BLaER1 treated with 17β-estradiol and CSF1 and Interleukin-3, amounts not matched to agents 10 nM and 100 nM (cell line): ENCODE measurements around the gene EMP2.
A peak's percentile ranks its signal among the peaks of the same experiment; 100 is the strongest.
"Not testable (repeated sequence)": the region's sequence is repeated elsewhere in the genome, so short reads cannot be mapped to it uniquely, and the experiment has no call there.

ENCODE experiments used
- H3K27ac ChIP-seq, 11 experiments: shearing (Covaris generic); formaldehyde crosslinking; 2 replicates each; pipeline ENCODE4 v1.8.1; 2022
- H3K27me3 ChIP-seq, 11 experiments: shearing (Covaris generic); formaldehyde crosslinking; 2 replicates each; pipeline ENCODE4 v1.8.1; 2022
- H3K36me3 ChIP-seq, 11 experiments: shearing (Covaris generic); formaldehyde crosslinking; 2 replicates each; pipeline ENCODE4 v1.8.1; 2022
- H3K4me1 ChIP-seq, 10 experiments: shearing (Covaris generic); formaldehyde crosslinking; 2 replicates each; pipeline ENCODE4 v1.8.1; 2022
- H3K4me2 ChIP-seq, 11 experiments: shearing (Covaris generic); formaldehyde crosslinking; 2 replicates each; pipeline ENCODE4 v1.8.1; 2022
- H3K4me3 ChIP-seq, 10 experiments: shearing (Covaris generic); formaldehyde crosslinking; 2 replicates each; pipeline ENCODE4 v1.8.1; 2022
- H3K9ac ChIP-seq, 11 experiments: shearing (Covaris generic); formaldehyde crosslinking; 2 replicates each; pipeline ENCODE4 v1.8.1; 2022
- H3K9me3 ChIP-seq, 11 experiments: shearing (Covaris generic); formaldehyde crosslinking; replicated peaks in 1 of 11; 2 replicates each; pipeline ENCODE4 v1.8.1; 2022
- H4K20me1 ChIP-seq, 11 experiments: shearing (Covaris generic); formaldehyde crosslinking; 2 replicates each; pipeline ENCODE4 v1.8.1; 2022
- Cebpa-rat ChIP-seq, 11 experiments: shearing (Covaris generic); IDR thresholded peaks; 2 replicates each; pipeline ENCODE4 v1.8.1; 2022

The EMP2 gene

DNA sequence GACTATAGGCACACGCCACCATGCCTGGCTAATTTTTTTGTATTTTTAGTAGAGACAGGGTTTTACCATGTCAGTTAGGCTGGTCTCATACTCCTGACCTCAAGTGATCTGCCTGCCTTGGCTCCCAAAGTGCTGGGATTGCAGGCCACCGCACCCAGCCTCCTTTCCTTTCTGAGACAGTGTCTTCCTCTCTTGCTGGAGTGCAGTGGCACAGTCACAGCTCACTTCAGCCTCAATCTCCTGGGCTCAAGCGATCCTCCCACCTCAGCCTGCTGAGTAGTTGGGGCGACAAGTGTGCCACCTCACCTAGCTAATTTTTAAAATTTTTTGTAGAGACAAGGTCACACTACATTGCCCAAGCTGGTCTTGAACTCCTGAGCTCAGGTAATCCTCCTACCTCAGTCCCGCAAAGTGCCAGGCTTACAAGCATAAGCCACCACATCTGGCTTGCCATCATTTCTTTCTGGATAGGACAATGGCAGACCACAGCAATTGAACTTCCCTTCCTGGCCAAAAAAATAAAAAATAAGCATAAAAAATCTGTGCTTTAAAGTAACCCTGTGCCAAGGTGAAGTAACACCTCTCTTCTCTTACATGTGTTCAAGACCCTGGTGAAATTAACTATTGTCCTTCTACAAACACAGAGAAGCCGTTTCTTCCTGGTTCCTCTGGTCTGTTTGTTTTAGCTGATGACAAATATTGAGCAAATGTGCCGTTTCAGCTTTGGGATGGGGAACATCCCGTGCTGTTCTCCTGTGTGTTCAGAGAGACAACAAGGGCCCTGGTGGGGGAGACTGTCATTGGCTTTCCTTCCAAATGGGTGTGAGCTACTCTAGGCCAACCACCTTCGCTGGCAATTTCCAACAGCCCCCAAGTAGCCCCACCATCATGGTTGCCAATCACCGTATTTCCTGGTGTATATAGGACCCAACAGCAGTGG, 60.2 kb downstream of the EMP2 start:
- no peaks in the 10 kb centered on the region for H3K27me3 ChIP-seq
- peak overlapping the region in 2 of 11 experiments; percentile 11 to 30; a peak in 2 of 22 replicates for H3K27ac ChIP-seq
- H4K20me1 ChIP-seq: no peaks in the 10 kb centered on the region
- no peak overlapping the region for H3K9ac ChIP-seq
- H3K4me1 ChIP-seq: peaks cover 0 to 14% (median 2%) of the 10 kb centered on the region in 10 experiments; a peak in 5 of 20 replicates
- H3K4me3 ChIP-seq: no peak overlapping the region
- H3K36me3 ChIP-seq: no peaks in the 10 kb centered on the region
- H3K9me3 ChIP-seq: peaks cover 0 to 10% (median 0%) of the 10 kb centered on the region in 11 experiments; a peak in 4 of 22 replicates
- H3K4me2 ChIP-seq: no peak overlapping the region
- TF ChIP-seq Cebpa-rat (IDR thresholded peaks at IDR 0.05): no peak

DNA sequence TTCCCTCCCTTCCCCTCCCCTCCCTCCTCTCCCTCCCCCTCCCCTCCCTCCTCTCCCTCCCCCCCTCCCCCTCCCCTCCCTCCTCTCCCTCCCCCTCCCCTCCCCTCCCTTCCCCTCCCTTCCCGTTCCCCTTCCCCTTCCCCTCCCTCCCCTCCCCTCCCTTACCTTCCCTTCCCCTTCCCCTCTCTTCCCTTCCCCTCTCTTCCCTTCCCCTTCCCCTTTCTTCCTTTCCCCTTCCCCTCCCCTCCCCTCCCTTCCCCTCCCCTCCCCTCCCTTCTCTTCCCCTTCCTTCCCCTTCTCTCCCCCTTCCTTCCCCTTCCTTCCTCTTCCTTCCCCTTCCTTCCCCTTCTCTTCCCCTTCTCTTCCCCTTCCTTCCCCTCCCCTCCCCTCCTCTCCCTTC, 61.1 kb downstream of the EMP2 start:
- Histone ChIP-seq H3K9me3 (peaks cover 0 to 10% (median 0%) of the 10 kb centered on the region in 11 experiments; a peak in 4 of 22 replicates), H3K9ac (no peak overlapping the region), H4K20me1 (no peaks in the 10 kb centered on the region), H3K27ac (no peak overlapping the region), H3K4me3 (no peak overlapping the region), H3K27me3 (no peaks in the 10 kb centered on the region), H3K36me3 (no peaks in the 10 kb centered on the region), H3K4me1 (peaks cover 3 to 23% (median 10%) of the 10 kb centered on the region in 10 experiments; a peak in 12 of 20 replicates), H3K4me2 (no peak overlapping the region)
- TF ChIP-seq Cebpa-rat (IDR thresholded peaks at IDR 0.05): no peak

DNA sequence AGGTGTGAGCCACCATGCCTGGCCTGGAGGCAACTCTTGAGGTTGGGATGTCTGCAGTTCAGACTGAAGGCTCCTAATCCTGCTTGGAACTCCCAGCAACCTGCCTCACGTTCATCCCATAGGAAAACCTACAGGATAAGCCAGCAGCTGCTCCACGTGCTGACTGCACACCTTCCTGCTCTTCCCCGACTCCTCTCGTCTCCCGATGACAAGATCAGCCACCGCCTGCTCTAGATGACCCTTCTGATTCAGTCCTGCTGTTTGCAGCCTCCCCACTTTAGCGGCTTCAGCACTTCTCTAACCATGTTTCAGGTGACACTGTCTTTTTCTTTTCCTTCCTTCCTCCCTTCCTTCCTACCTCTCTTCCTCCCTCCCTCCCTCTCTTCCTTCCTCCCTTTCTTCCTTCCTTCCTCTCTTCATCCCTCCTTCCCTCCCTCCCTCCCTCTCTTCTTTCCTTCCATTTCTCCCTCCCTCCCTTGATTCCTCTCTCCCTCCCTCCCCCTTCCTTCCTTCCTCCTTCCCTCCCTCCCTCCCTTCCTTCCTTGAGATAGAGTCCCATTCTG, 61.8 kb downstream of the EMP2 start:
- H3K4me2 ChIP-seq: no peak overlapping the region
- no peaks in the 10 kb centered on the region for H4K20me1 ChIP-seq
- no peak overlapping the region for H3K9ac ChIP-seq
- peaks cover 0 to 10% (median 0%) of the 10 kb centered on the region in 11 experiments; a peak in 4 of 22 replicates for H3K9me3 ChIP-seq
- peaks cover 3 to 24% (median 10%) of the 10 kb centered on the region in 10 experiments; a peak in 12 of 20 replicates for H3K4me1 ChIP-seq
- no peaks in the 10 kb centered on the region for H3K27me3 ChIP-seq
- no peak overlapping the region for H3K4me3 ChIP-seq
- no peaks in the 10 kb centered on the region for H3K36me3 ChIP-seq
- no peak overlapping the region for H3K27ac ChIP-seq
- TF ChIP-seq Cebpa-rat (IDR thresholded peaks at IDR 0.05): no peak

DNA sequence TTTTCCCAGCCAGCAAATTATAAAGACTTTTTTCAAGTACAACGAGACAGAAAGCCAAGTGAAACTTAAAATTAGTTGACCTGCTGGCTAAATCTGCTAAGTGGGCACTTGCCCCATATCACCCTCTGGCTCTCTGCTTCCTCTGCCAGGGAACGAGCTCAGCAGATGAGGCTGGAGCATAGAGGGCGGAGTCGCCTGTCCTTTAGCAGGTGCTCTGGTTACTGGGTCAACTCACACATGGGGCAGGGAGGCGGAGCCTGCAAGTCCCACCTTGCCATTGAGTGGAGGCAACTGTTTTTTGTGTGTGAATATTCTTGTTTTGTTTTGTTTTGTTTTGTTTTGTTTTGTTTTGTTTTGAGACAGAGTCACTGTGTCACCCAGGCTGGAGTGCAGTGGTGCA, 62.5 kb downstream of the EMP2 start:
- Histone ChIP-seq H3K27ac (no peak overlapping the region), H3K27me3 (no peaks in the 10 kb centered on the region), H3K4me1 (peaks cover 3 to 21% (median 8%) of the 10 kb centered on the region in 10 experiments; a peak in 12 of 20 replicates), H3K4me2 (no peak overlapping the region), H3K9ac (no peak overlapping the region), H4K20me1 (no peaks in the 10 kb centered on the region), H3K4me3 (no peak overlapping the region), H3K9me3 (peaks cover 0 to 10% (median 0%) of the 10 kb centered on the region in 11 experiments; a peak in 4 of 22 replicates), H3K36me3 (no peaks in the 10 kb centered on the region)
- no peak for TF ChIP-seq Cebpa-rat (IDR thresholded peaks at IDR 0.05)

DNA sequence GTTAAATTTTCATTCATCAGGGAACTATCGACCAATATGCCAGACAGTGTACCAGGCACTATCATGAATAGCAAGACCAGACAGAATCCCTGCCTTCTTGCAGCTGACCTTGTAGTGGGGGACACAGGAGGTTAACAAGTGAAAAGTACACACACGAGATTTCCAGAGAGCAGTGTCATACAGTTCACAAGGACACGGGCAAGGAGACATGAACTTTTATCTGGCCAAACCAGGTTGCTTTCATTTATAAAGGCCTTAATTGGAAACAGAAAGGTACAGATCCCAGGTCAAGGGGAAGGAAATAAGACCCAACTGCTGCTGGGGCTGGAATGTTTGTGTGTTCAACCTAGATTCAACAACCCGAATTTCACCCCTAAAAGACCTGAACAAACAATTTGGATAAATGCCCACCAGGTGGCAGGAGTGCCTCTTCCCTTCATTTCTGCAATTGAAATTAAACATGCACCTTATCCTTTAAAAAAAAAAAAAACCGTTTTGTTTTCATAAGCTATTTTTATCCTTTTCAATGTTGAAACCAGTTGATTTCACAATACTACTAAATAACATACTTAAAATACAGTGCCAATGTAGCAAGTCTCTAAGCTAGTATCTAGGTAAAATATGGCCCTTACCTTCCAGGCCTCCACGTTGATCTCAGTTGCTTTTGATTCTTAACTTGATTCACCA, 65.9 kb downstream of the EMP2 start:
- Histone ChIP-seq H3K27ac (peak overlapping the region in 9 of 11 experiments; percentile 37 to 72 (median 59); a peak in 18 of 22 replicates), H3K4me3 (no peak overlapping the region), H3K4me2 (peak overlapping the region in 10 of 11 experiments; percentile 9 to 57 (median 22); a peak in 8 of 22 replicates), H4K20me1 (no peaks in the 10 kb centered on the region), H3K9ac (peak overlapping the region in 7 of 11 experiments; percentile 1 to 58 (median 46); a peak in 10 of 22 replicates), H3K9me3 (peaks cover 0 to 10% (median 0%) of the 10 kb centered on the region in 11 experiments; a peak in 4 of 22 replicates), H3K4me1 (peaks cover 6 to 28% (median 14%) of the 10 kb centered on the region in 10 experiments; a peak in 14 of 20 replicates), H3K27me3 (no peaks in the 10 kb centered on the region), H3K36me3 (no peaks in the 10 kb centered on the region)
- peak in 2 of 11 experiments; percentile 40 to 44; a peak in 2 of 22 replicates for TF ChIP-seq Cebpa-rat (IDR thresholded peaks at IDR 0.05)

DNA sequence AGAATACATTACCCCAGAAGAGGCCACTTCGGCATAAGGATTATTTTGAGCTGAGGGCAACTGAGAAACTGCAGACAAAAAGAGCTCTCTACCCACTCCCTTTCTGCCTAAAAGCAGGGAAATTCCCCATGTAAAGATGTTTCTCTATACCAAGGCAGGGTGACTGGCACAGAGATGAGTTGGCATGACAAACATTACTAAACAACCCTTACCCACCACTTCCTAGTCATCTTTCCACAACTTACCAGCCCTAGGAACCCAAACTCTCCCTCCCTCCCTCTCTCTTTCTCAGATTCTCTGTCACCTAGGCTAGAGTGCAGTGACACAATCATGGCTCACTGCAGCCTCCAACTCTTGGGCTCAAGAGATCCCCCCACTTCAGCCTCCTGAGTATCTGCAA, 68.6 kb downstream of the EMP2 start:
- H4K20me1 ChIP-seq: no peaks in the 10 kb centered on the region
- peak overlapping the region in 4 of 11 experiments; percentile 19 to 40 (median 32); a peak in 6 of 22 replicates for H3K4me2 ChIP-seq

GRCh38 chr16:10510279-10510678, 70.1 kb downstream of the EMP2 start:
- no peaks in the 10 kb centered on the region for H3K9me3 ChIP-seq
- no peak for TF ChIP-seq Cebpa-rat (IDR thresholded peaks at IDR 0.05)
- no peak overlapping the region for H3K4me2 ChIP-seq
- H3K4me1 ChIP-seq: peaks cover 6 to 26% (median 13%) of the 10 kb centered on the region in 10 experiments; a peak in 14 of 20 replicates
- no peak overlapping the region for H3K4me3 ChIP-seq
- no peak overlapping the region for H3K9ac ChIP-seq
- no peaks in the 10 kb centered on the region for H4K20me1 ChIP-seq
- H3K36me3 ChIP-seq: no peaks in the 10 kb centered on the region
- no peak overlapping the region for H3K27ac ChIP-seq
- no peaks in the 10 kb centered on the region for H3K27me3 ChIP-seq

More for the DNA sequence above, 68.6 kb downstream of the EMP2 start:
- no peak for TF ChIP-seq Cebpa-rat (IDR thresholded peaks at IDR 0.05)
- Histone ChIP-seq H3K9ac (no peak overlapping the region; a peak in 1 of 22 replicates), H3K36me3 (no peaks in the 10 kb centered on the region), H3K4me1 (peaks cover 6 to 28% (median 14%) of the 10 kb centered on the region in 10 experiments; a peak in 14 of 20 replicates), H3K4me3 (no peak overlapping the region), H3K9me3 (peaks cover 0 to 8% (median 0%) of the 10 kb centered on the region in 11 experiments; a peak in 3 of 22 replicates), H3K27me3 (no peaks in the 10 kb centered on the region), H3K27ac (peak overlapping the region in 1 of 11 experiments; percentile 17; a peak in 1 of 22 replicates)

GRCh38 chr16:10509534-10510025, 70.8 kb downstream of the EMP2 start:
- H3K4me1 ChIP-seq: peaks cover 0 to 21% (median 8%) of the 10 kb centered on the region in 10 experiments; a peak in 11 of 20 replicates

DNA sequence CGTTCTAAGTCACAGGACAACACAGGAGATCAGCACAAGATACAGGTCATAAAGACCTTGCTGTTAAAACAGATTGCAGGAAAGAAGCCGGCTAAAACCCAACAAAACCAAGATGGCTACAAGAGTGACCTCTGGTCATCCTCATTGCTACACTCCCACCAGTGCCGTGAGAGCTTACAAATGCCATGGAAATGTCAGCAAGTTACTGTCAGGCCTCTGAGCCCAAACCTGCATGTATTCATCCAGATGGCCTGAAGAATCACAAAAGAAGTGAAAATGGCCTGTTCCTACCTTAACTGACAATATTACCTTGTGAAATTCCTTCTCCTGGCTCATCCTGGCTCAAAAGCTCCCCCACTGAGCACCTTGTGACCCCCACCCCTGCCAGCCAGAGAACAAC, 75.1 kb downstream of the EMP2 start:
- not testable (repeated sequence) for H3K4me3 ChIP-seq, H3K36me3 ChIP-seq, H3K27me3 ChIP-seq, H3K4me1 ChIP-seq, H3K9ac ChIP-seq, H3K9me3 ChIP-seq, H4K20me1 ChIP-seq, H3K27ac ChIP-seq, H3K4me2 ChIP-seq

More at GRCh38 chr16:10509534-10510025, 70.8 kb downstream of the EMP2 start:
- no peaks in the 10 kb centered on the region for H4K20me1 ChIP-seq
- H3K27me3 ChIP-seq: no peaks in the 10 kb centered on the region
- no peak overlapping the region for H3K9ac ChIP-seq
- no peak for TF ChIP-seq Cebpa-rat (IDR thresholded peaks at IDR 0.05)
- peak overlapping the region in 1 of 11 experiments; percentile 18; a peak in 1 of 22 replicates for H3K27ac ChIP-seq
- H3K36me3 ChIP-seq: no peaks in the 10 kb centered on the region
- peaks cover 0 to 5% (median 0%) of the 10 kb centered on the region in 11 experiments; a peak in 1 of 22 replicates for H3K9me3 ChIP-seq
- H3K4me2 ChIP-seq: peak overlapping the region in 2 of 11 experiments; percentile 12 to 22; a peak in 2 of 22 replicates
- no peak overlapping the region for H3K4me3 ChIP-seq
